Measurements from ENCODE around the gene ATP1A4. TPM values are rescaled to one million over a fixed set of nuclear protein-coding genes. Genes with fewer than 3 reads are reported as not detected.

The ATP1A4 gene
- total and polyA plus RNA-seq, 10 of the 15 experiments (the other 5 are each of a cell fraction or from before 2014, with no cell fraction given), result 0.31 to 1.0 (median 0.54) TPM

DNA sequence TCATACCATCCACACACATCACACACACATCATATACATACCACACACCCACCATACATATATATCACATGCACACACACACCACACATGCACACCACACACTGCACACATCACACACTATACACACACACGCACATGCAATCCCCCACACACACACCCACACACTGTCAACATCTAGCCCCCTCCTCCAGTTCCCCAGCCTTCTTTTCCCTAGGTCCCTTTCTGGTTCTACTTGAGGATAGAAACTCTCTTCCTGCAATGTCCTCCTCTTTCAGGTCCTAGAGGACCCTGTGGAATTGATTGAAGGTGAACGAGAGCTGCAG lies 43.3 kb downstream of the ATP1A4 start:
- CTCF ChIA-PET, result interaction anchor here (0.7 to 4.5 kb wide), 11 partner anchors 9 to 182 kb away, joined by 3 to 50 read pairs (median 4); no protein-coding TSS in a partner anchor

GRCh38 chr1:160196143-160196542 lies 44.7 kb downstream of the ATP1A4 start:
- Histone ChIP-seq H3K4me1 (ENCODE audit: control insufficient read depth, insufficient read depth, low read length) (peaks cover 17% of the 10 kb centered on the region), H3K9me3 (replicated peaks; ENCODE audit: control insufficient read depth, insufficient read depth, low read length) (no peaks in the 10 kb centered on the region), H3K36me3 (ENCODE audit: control insufficient read depth in 2 of 2, insufficient read depth in 2 of 2, low read length in 1 of 2) (no peaks in the 10 kb centered on the region), H3K4me3 (no peak overlapping the region), H3K9ac (ENCODE audit: control insufficient read depth, insufficient read depth, low read length) (no peak overlapping the region), H3K27ac (ENCODE audit: control insufficient read depth, insufficient read depth) (0 out of 2 replicates have a peak overlapping the region, but pooled peaks have one; percentile 37), H4K20me1 (ENCODE audit: control insufficient read depth, insufficient read depth) (no peaks in the 10 kb centered on the region), H3K4me2 (ENCODE audit: control insufficient read depth, insufficient read depth) (peak overlapping the region; percentile 59), H3K79me2 (ENCODE audit: control insufficient read depth, insufficient read depth, low read length) (no peaks in the 10 kb centered on the region), H3K27me3 (replicated peaks in 1 of 2; ENCODE audit: control insufficient read depth in 2 of 2, insufficient read depth in 2 of 2, low read length in 1 of 2) (peaks cover 0 to 3% of the 10 kb centered on the region in 2 experiments; a peak in 1 of 4 replicates), H2AFZ (ENCODE audit: control insufficient read depth, low read depth, low read length) (no peak overlapping the region; the same call in 1 of the 2 replicates)
- peak; percentile 43 for ATAC-seq
- DNase-seq (ENCODE audit: low read depth, low spot score), result no peak
- ChIA-PET SMC1A (ENCODE audit: uncharacterized antibody, unreplicated experiment) (interaction anchor here (0.6 to 2.3 kb wide), 15 partner anchors 8 to 180 kb away, joined by 3 to 32 read pairs (median 4); partner anchors contain the start of genes IGSF8 and PEX19), POLR2A (interaction anchor here (0.7 to 1.4 kb wide), 2 partner anchors 9 to 99 kb away, joined by 3 to 15 read pairs; partner anchors contain the start of gene PEA15), CTCF (interaction anchor here (0.9 to 4.5 kb wide), 15 partner anchors 7 to 180 kb away, joined by 3 to 50 read pairs (median 4); partner anchors contain the start of gene DCAF8), RAD21 (ENCODE audit: unreplicated experiment) (interaction anchor here (1.7 to 10.6 kb wide), 3 partner anchors 24 to 95 kb away, joined by 11 to 89 read pairs (median 11); no protein-coding TSS in a partner anchor)
- TF ChIP-seq POLR2AphosphoS2 (IDR thresholded peaks at IDR 0.05; ENCODE audit: low read depth, low read length), result no peak
- peak; percentile 56; the same call in 1 of the 2 replicates for TF ChIP-seq MLLT1 (IDR thresholded peaks at IDR 0.05)
- TF ChIP-seq RELB (IDR thresholded peaks at IDR 0.05; ENCODE audit: low read depth), result peak; percentile 65; the same call in 1 of the 2 replicates
- TF ChIP-seq RUNX3 (IDR thresholded peaks at IDR 0.05; ENCODE audit: low read length), result peak; percentile 34; the same call in 1 of the 2 replicates
- 0 out of 2 replicates have a peak, but pooled peaks have one; percentile 36 for TF ChIP-seq NBN (IDR thresholded peaks at IDR 0.05)
- no peak for FAIRE-seq
- intact Hi-C loops (cut with micrococcal nuclease; ENCODE audit: unreplicated experiment) (no loop called here), in situ Hi-C loops (cut with MboI) (loop anchor here (5.0 kb wide), 1 partner anchor 56 kb away; no protein-coding TSS in a partner anchor)
- BruUV-seq (replicated peaks), result no TSS peak
- 0% methylated on average over 1 of the region's 4 CpGs for WGBS (ENCODE audit: insufficient coverage, insufficient replicate concordance, low lambda C conversion rate, missing lambda C conversion rate)

More for the DNA sequence above, 43.3 kb downstream of the ATP1A4 start:
- ChIA-PET SMC1A (ENCODE audit: uncharacterized antibody, unreplicated experiment) (interaction anchor here (0.7 to 2.3 kb wide), 7 partner anchors 11 to 182 kb away, joined by 3 to 32 read pairs (median 5); no protein-coding TSS in a partner anchor), RAD21 (ENCODE audit: unreplicated experiment) (interaction anchor here (1.1 to 10.6 kb wide), 3 partner anchors 10 to 58 kb away, joined by 3 to 89 read pairs (median 11); no protein-coding TSS in a partner anchor), POLR2A (no interaction called here)
- intact Hi-C loops (cut with micrococcal nuclease; ENCODE audit: unreplicated experiment), result loop anchor here (5.0 kb wide), 1 partner anchor 413 kb away; no protein-coding TSS in a partner anchor
- FAIRE-seq (no peak), ATAC-seq (no peak), DNase-seq (ENCODE audit: low read depth, low spot score) (no peak)
- in situ Hi-C loops (cut with MboI), result loop anchor here (5.0 kb wide), 2 partner anchors 58 to 98 kb away; no protein-coding TSS in a partner anchor
- WGBS (ENCODE audit: insufficient coverage, insufficient replicate concordance, low lambda C conversion rate, missing lambda C conversion rate), result 42% methylated on average over 2 of the region's 2 CpGs
- Histone ChIP-seq H3K27me3 (replicated peaks in 1 of 2; ENCODE audit: control insufficient read depth in 2 of 2, insufficient read depth in 2 of 2, low read length in 1 of 2) (peaks cover 0 to 3% of the 10 kb centered on the region in 2 experiments; a peak in 1 of 4 replicates), H2AFZ (ENCODE audit: control insufficient read depth, low read depth, low read length) (no peak overlapping the region), H4K20me1 (ENCODE audit: control insufficient read depth, insufficient read depth) (no peaks in the 10 kb centered on the region), H3K36me3 (ENCODE audit: control insufficient read depth in 2 of 2, insufficient read depth in 2 of 2, low read length in 1 of 2) (no peaks in the 10 kb centered on the region), H3K9ac (ENCODE audit: control insufficient read depth, insufficient read depth, low read length) (no peak overlapping the region), H3K79me2 (ENCODE audit: control insufficient read depth, insufficient read depth, low read length) (no peaks in the 10 kb centered on the region), H3K27ac (ENCODE audit: control insufficient read depth, insufficient read depth) (no peak overlapping the region), H3K4me3 (no peak overlapping the region), H3K4me2 (ENCODE audit: control insufficient read depth, insufficient read depth) (no peak overlapping the region), H3K4me1 (ENCODE audit: control insufficient read depth, insufficient read depth, low read length) (peaks cover 17% of the 10 kb centered on the region), H3K9me3 (replicated peaks; ENCODE audit: control insufficient read depth, insufficient read depth, low read length) (no peaks in the 10 kb centered on the region)
- TF ChIP-seq KLF5 (IDR thresholded peaks at IDR 0.05; ENCODE audit: partially characterized antibody) (no peak), CHD4 (IDR thresholded peaks at IDR 0.05) (no peak)
- no TSS peak for BruUV-seq (replicated peaks)
